ENCODE measurements around the gene OSBPL3.

Gene OSBPL3

GRCh38 chr7:24949884-24950283 lies 30.1 kb downstream of the OSBPL3 start:
- DNase-seq, result no peak

- DNase-seq, result no peak
These were observed 31.2 kb downstream of the OSBPL3 start for GRCh38 chr7:24948739-24949138.

GRCh38 chr7:24946467-24946866 lies 33.5 kb downstream of the OSBPL3 start:
- DNase-seq, result no peak

GRCh38 chr7:24945899-24946298 lies 34.1 kb downstream of the OSBPL3 start:
- no peak for DNase-seq

- no peak for DNase-seq
These were observed 36.7 kb downstream of the OSBPL3 start for GRCh38 chr7:24943096-24943948.

- no peak for DNase-seq
These were observed 37.8 kb downstream of the OSBPL3 start for GRCh38 chr7:24942226-24942625.

GRCh38 chr7:24939416-24939815 lies 40.6 kb downstream of the OSBPL3 start:
- DNase-seq, result no peak

GRCh38 chr7:24936121-24936824 lies 43.7 kb downstream of the OSBPL3 start:
- no peak for DNase-seq

GRCh38 chr7:24933298-24933697 lies 46.7 kb downstream of the OSBPL3 start:
- DNase-seq, result no peak

GRCh38 chr7:24932815-24933214 lies 47.2 kb downstream of the OSBPL3 start:
- DNase-seq, result no peak

- no peak for DNase-seq
These were observed 47.6 kb downstream of the OSBPL3 start for GRCh38 chr7:24932389-24932788.

GRCh38 chr7:24931844-24932243 lies 48.1 kb downstream of the OSBPL3 start:
- DNase-seq, result no peak

- DNase-seq, result no peak
These were observed 49.1 kb downstream of the OSBPL3 start for GRCh38 chr7:24930856-24931255.

- DNase-seq, result no peak
These were observed 53.1 kb downstream of the OSBPL3 start for GRCh38 chr7:24926623-24927524.

GRCh38 chr7:24924375-24924774 lies 55.6 kb downstream of the OSBPL3 start:
- DNase-seq, result no peak

GRCh38 chr7:24923172-24923865 lies 56.7 kb downstream of the OSBPL3 start:
- DNase-seq, result no peak

- no peak for DNase-seq
These were observed 57.7 kb downstream of the OSBPL3 start for GRCh38 chr7:24922099-24922773.

- no peak for DNase-seq
These were observed 58.7 kb downstream of the OSBPL3 start for GRCh38 chr7:24921362-24921679.

GRCh38 chr7:24920451-24921361 lies 59.3 kb downstream of the OSBPL3 start:
- no peak for DNase-seq

- no peak for DNase-seq
These were observed 62.3 kb downstream of the OSBPL3 start for GRCh38 chr7:24917510-24918239.
